Measurements from ENCODE around the gene KBTBD13. TPM values are rescaled to one million over a fixed set of nuclear protein-coding genes. Genes with fewer than 3 reads are reported as not detected.
A peak's percentile ranks its signal among the peaks of the same experiment; 100 is the strongest.

KBTBD13 gene
- total RNA-seq, 4 donors from 2014 or later, result 0.21 to 1.3 TPM; not detected in 2

DNA sequence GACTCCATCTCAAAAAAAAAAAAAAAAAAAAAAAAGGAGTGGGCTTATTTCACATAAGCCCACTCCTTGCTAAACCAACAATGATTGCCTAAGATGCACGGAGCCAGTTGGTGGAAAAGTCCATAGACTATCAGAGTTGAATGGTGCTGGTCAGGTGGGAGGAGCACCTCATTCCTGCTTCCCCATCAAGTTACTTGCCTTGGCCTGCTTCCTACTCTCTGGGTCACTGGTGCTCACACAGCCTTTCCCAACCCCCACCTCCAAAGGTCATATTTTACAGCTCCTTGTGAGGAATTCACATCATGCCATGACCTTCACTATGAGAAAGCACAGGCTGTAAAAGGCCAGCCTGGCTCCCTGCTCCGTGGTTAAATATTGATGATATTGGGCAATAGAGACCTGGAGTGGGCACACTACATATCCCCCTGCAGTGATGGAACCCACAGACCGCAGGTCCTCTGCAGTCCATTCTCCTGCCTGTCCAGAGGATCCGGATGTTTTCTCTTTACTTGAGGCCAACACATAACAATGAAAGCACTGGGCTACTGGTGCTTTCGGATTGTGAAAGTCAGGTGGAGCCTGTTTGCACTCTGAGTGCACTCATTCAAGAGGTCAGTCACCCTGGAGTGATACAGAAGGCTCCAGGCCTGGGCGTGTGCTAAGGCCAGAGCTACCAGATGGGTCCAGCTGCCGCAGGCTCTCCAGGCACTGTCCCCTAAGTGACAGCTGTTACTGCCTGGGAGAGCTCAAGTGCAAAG, 31.6 kb upstream of the KBTBD13 start, which contains the start of gene SLC51B:
Gene SLC51B (plus strand): TSS at position 664 of the 758 bp plus-strand sequence. CDS start 4,618 bp downstream, outside the sequence.
- DNase-seq, result no peak
- H3K36me3 ChIP-seq, result no peaks in the 10 kb centered on the region
- no peak within 1 kb of the TSS for H3K4me3 ChIP-seq
- H3K27me3 ChIP-seq, result no peaks in the 10 kb centered on the region
- no peaks in the 10 kb centered on the region for H3K9me3 ChIP-seq
- no peak within 1 kb of the TSS for H3K27ac ChIP-seq
- intact Hi-C loops (cut with DNase I; ENCODE audit: low total_unique reads), result no loop called here
- peaks cover 0 to 10% of the 10 kb centered on the region in 2 donors for H3K4me1 ChIP-seq
- no peak for TF ChIP-seq POLR2A (IDR thresholded peaks at IDR 0.05)

- Histone ChIP-seq H3K36me3 (no peaks in the 10 kb centered on the region), H3K9me3 (no peaks in the 10 kb centered on the region), H3K27ac (no peak overlapping the region), H3K4me1 (peaks cover 0 to 10% of the 10 kb centered on the region in 2 donors), H3K4me3 (no peak overlapping the region), H3K27me3 (no peaks in the 10 kb centered on the region)
- no peak for DNase-seq
- TF ChIP-seq, protein P1, sequence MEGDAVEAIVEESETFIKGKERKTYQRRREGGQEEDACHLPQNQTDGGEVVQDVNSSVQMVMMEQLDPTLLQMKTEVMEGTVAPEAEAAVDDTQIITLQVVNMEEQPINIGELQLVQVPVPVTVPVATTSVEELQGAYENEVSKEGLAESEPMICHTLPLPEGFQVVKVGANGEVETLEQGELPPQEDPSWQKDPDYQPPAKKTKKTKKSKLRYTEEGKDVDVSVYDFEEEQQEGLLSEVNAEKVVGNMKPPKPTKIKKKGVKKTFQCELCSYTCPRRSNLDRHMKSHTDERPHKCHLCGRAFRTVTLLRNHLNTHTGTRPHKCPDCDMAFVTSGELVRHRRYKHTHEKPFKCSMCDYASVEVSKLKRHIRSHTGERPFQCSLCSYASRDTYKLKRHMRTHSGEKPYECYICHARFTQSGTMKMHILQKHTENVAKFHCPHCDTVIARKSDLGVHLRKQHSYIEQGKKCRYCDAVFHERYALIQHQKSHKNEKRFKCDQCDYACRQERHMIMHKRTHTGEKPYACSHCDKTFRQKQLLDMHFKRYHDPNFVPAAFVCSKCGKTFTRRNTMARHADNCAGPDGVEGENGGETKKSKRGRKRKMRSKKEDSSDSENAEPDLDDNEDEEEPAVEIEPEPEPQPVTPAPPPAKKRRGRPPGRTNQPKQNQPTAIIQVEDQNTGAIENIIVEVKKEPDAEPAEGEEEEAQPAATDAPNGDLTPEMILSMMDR (IDR thresholded peaks at IDR 0.05), result no peak
- TF ChIP-seq POLR2A (IDR thresholded peaks at IDR 0.05), result no peak
- intact Hi-C loops (cut with DNase I; ENCODE audit: low total_unique reads), result no loop called here
Observed at GRCh38 chr15:65048241-65048640, 28.3 kb upstream of the KBTBD13 start.

GRCh38 chr15:65049418-65049840, 27.1 kb upstream of the KBTBD13 start:
- Histone ChIP-seq H3K9me3 (no peaks in the 10 kb centered on the region), H3K36me3 (no peaks in the 10 kb centered on the region), H3K27me3 (no peaks in the 10 kb centered on the region), H3K4me3 (no peak overlapping the region), H3K4me1 (peaks cover 0 to 11% of the 10 kb centered on the region in 2 donors), H3K27ac (peak overlapping the region in 1 of 2 donors; percentile 1)
- DNase-seq, result peak; percentile 84 to 90
- no peak for TF ChIP-seq POLR2A (IDR thresholded peaks at IDR 0.05)
- TF ChIP-seq, protein P1 (IDR thresholded peaks at IDR 0.05), result no peak
- intact Hi-C loops (cut with DNase I; ENCODE audit: low total_unique reads), result no loop called here

DNA sequence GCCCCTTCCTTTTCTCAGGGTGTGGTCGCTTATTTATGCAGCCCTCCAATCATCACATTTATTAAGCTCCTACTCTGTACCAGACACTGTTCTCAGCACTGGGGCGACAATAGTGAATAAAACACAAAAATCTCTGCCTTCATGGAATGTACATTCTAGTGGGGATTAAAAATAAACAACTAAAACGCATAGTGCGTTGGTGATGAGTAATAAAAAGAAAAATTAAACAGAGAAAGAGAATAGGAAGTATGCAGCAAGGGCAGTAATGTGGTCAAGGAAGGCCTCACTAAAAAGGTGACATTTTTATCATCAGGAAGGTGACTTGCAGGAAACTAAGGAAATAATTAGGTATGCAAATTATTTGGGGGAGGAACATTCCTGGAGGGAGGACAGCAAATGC, 26.3 kb upstream of the KBTBD13 start:
- no peak for DNase-seq
- Histone ChIP-seq H3K27ac (peak overlapping the region in 1 of 2 donors; percentile 1), H3K9me3 (no peaks in the 10 kb centered on the region), H3K27me3 (no peaks in the 10 kb centered on the region), H3K36me3 (no peaks in the 10 kb centered on the region), H3K4me3 (no peak overlapping the region), H3K4me1 (peaks cover 3 to 20% of the 10 kb centered on the region in 2 donors)
- intact Hi-C loops (cut with DNase I; ENCODE audit: low total_unique reads), result loop anchor here (5.0 kb wide), 1 partner anchor 52 kb away; no protein-coding TSS in a partner anchor
- TF ChIP-seq, protein P1 (IDR thresholded peaks at IDR 0.05), result no peak
- TF ChIP-seq POLR2A (IDR thresholded peaks at IDR 0.05), result no peak

DNA sequence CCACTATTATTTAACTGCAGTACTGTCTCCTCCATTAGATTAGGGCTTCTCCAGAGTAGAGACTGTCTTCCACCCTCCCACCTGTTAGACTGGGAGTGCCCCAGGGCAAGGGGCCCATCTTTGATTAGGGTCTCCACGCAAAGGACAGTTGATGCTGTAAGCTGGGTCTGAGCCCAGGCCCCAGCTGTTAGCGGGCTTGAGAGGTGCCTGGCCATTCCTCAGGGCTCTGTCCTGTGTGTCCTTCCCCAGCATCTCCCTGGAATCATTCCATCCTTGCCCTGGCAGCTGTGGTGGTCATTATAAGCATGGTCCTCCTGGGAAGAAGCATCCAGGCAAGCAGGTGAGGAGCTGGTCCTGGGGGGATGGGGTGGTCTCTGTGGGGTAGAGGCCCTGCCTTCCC, 25.3 kb upstream of the KBTBD13 start:
- intact Hi-C loops (cut with DNase I; ENCODE audit: low total_unique reads), result loop anchor here (5.0 kb wide), 1 partner anchor 51 kb away; no protein-coding TSS in a partner anchor
- no peak overlapping the region for H3K4me3 ChIP-seq
- DNase-seq, result no peak
- H3K27ac ChIP-seq, result no peak overlapping the region
- H3K36me3 ChIP-seq, result no peaks in the 10 kb centered on the region
- H3K9me3 ChIP-seq, result no peaks in the 10 kb centered on the region
- no peak for TF ChIP-seq POLR2A (IDR thresholded peaks at IDR 0.05)
- TF ChIP-seq, protein P1 (IDR thresholded peaks at IDR 0.05), result no peak
- peaks cover 3 to 21% of the 10 kb centered on the region in 2 donors for H3K4me1 ChIP-seq
- H3K27me3 ChIP-seq, result no peaks in the 10 kb centered on the region
